Activated CD4-positive, alpha-beta T cell treated with anti-CD3 and anti-CD28 coated beads, Interleukin-2, amount 10 ng/mL, durations not matched to agents 7 days and 5 days (primary cell): ENCODE measurements around the gene SLC7A6. TPM values are rescaled to one million over a fixed set of nuclear protein-coding genes. Genes with fewer than 3 reads are reported as not detected.
"Not testable (repeated sequence)": the region's sequence is repeated elsewhere in the genome, so short reads cannot be mapped to it uniquely, and the experiment has no call there.

ENCODE experiments used
- CTCF ChIA-PET: fragments of 350-600 bp; sonication (Branson Sonifier 250); formaldehyde crosslinking; loops from one replicate; lab custom pipeline; 2021; ENCODE audit warnings: antibody characterized with exemption; lab: Charles Lee
- POLR2A ChIA-PET: fragments of 350-600 bp; sonication (Branson Sonifier 250); formaldehyde crosslinking; loops from one replicate; lab custom pipeline; 2021; ENCODE audit warnings: antibody characterized with exemption; lab: Charles Lee
- DNase-seq: peaks from one replicate; pipeline ENCODE4 v3.0.0-alpha.2; 2020
- H3K27ac Mint-ChIP-seq: one replicate; pipeline ENCODE4 v1.8.0; 2021; ENCODE audit warnings: mild to moderate bottlenecking, moderate library complexity, mixed read lengths
- H3K27me3 Mint-ChIP-seq: one replicate; pipeline ENCODE4 v1.8.0; 2021; ENCODE audit warnings: mixed read lengths
- H3K36me3 Mint-ChIP-seq: one replicate; pipeline ENCODE4 v1.8.0; 2021; ENCODE audit warnings: low read depth, mixed read lengths
- H3K4me1 Mint-ChIP-seq: one replicate; pipeline ENCODE4 v1.8.0; 2021; ENCODE audit warnings: mixed read lengths
- H3K4me3 Mint-ChIP-seq: one replicate; pipeline ENCODE4 v1.8.0; 2021; ENCODE audit warnings: mild to moderate bottlenecking, moderate library complexity, mixed read lengths
- H3K9me3 Mint-ChIP-seq: one replicate; pipeline ENCODE4 v1.8.0; 2021; ENCODE audit warnings: mixed read lengths
- total RNA-seq, 2 experiments: library from RNA; stranded (reverse); gene quantifications; one replicate each; pipeline ENCODE4 v1.2.3, GENCODE V29; 2021

The SLC7A6 gene
- total RNA-seq, 2 experiments from 2014 or later = 116 to 130 TPM

- CTCF ChIA-PET = interaction anchor here (1.2 to 8.9 kb wide), 10 partner anchors 10 to 198 kb away, joined by 3 to 54 read pairs (median 7); partner anchors contain the start of genes PRMT7, SLC7A6 and SLC7A6OS
- H3K4me3 Mint-ChIP-seq = not testable (repeated sequence)
- peaks cover 67% of the 10 kb centered on the region for H3K36me3 Mint-ChIP-seq
Observed at GRCh38 chr16:68288796-68289195, 24.5 kb downstream of the SLC7A6 start.

GRCh38 chr16:68289202-68289601, 24.9 kb downstream of the SLC7A6 start:
- peak overlapping the region; percentile 0 for H3K4me3 Mint-ChIP-seq
- peak overlapping the region; percentile 83 for H3K27ac Mint-ChIP-seq
- H3K4me1 Mint-ChIP-seq = peaks cover 90% of the 10 kb centered on the region
- H3K9me3 Mint-ChIP-seq = no peaks in the 10 kb centered on the region
- ChIA-PET CTCF (interaction anchor here (0.9 to 8.9 kb wide), 8 partner anchors 9 to 39 kb away, joined by 3 to 54 read pairs (median 8); partner anchors contain the start of gene SLC7A6), POLR2A (interaction anchor here (0.7 to 0.8 kb wide), 2 partner anchors 13 to 14 kb away, joined by 3 read pairs; no protein-coding TSS in a partner anchor)
- no peak for DNase-seq
- peaks cover 68% of the 10 kb centered on the region for H3K36me3 Mint-ChIP-seq
- H3K27me3 Mint-ChIP-seq = no peaks in the 10 kb centered on the region

More at GRCh38 chr16:68288796-68289195, 24.5 kb downstream of the SLC7A6 start:
- Mint-ChIP-seq H3K27ac (peak overlapping the region; percentile 83), H3K4me1 (peaks cover 93% of the 10 kb centered on the region)
- not testable (repeated sequence) for H3K27me3 Mint-ChIP-seq, DNase-seq, H3K9me3 Mint-ChIP-seq
- POLR2A ChIA-PET = interaction anchor here (0.7 kb wide), 1 partner anchor 14 kb away, joined by 3 read pairs; no protein-coding TSS in a partner anchor

GRCh38 chr16:68289621-68290329, 25.4 kb downstream of the SLC7A6 start:
- no peaks in the 10 kb centered on the region for H3K9me3 Mint-ChIP-seq
- ChIA-PET CTCF (interaction anchor here (0.9 to 8.9 kb wide), 9 partner anchors 9 to 39 kb away, joined by 3 to 54 read pairs (median 7); partner anchors contain the start of gene SLC7A6), POLR2A (interaction anchor here (0.6 to 0.8 kb wide), 3 partner anchors 14 to 385 kb away, joined by 3 read pairs; no protein-coding TSS in a partner anchor)
- peaks cover 70% of the 10 kb centered on the region for H3K36me3 Mint-ChIP-seq
- DNase-seq = peak; percentile 56
- H3K4me3 Mint-ChIP-seq = peak overlapping the region; percentile 0
- H3K4me1 Mint-ChIP-seq = peaks cover 87% of the 10 kb centered on the region
- no peaks in the 10 kb centered on the region for H3K27me3 Mint-ChIP-seq
- H3K27ac Mint-ChIP-seq = peak overlapping the region; percentile 83

- peaks cover 71% of the 10 kb centered on the region for H3K36me3 Mint-ChIP-seq
- no peak overlapping the region for H3K4me3 Mint-ChIP-seq
- ChIA-PET CTCF (interaction anchor here (0.9 to 8.9 kb wide), 9 partner anchors 10 to 38 kb away, joined by 3 to 54 read pairs (median 7); partner anchors contain the start of gene SLC7A6), POLR2A (interaction anchor here (0.6 kb wide), 1 partner anchor 386 kb away, joined by 3 read pairs; no protein-coding TSS in a partner anchor)
- DNase-seq = no peak
- H3K9me3 Mint-ChIP-seq = no peaks in the 10 kb centered on the region
- peaks cover 80% of the 10 kb centered on the region for H3K4me1 Mint-ChIP-seq
- no peaks in the 10 kb centered on the region for H3K27me3 Mint-ChIP-seq
- peak overlapping the region; percentile 83 for H3K27ac Mint-ChIP-seq
Observed at GRCh38 chr16:68290450-68290849, 26.1 kb downstream of the SLC7A6 start.

GRCh38 chr16:68291227-68291626, 26.9 kb downstream of the SLC7A6 start:
- peak overlapping the region; percentile 11 for H3K4me3 Mint-ChIP-seq
- H3K4me1 Mint-ChIP-seq = peaks cover 73% of the 10 kb centered on the region
- peaks cover 74% of the 10 kb centered on the region for H3K36me3 Mint-ChIP-seq
- peak overlapping the region; percentile 86 for H3K27ac Mint-ChIP-seq
- CTCF ChIA-PET = interaction anchor here (0.9 to 8.9 kb wide), 9 partner anchors 8 to 37 kb away, joined by 3 to 54 read pairs (median 4); partner anchors contain the start of gene SLC7A6
- no peaks in the 10 kb centered on the region for H3K9me3 Mint-ChIP-seq
- DNase-seq = no peak
- POLR2A ChIA-PET = no interaction called here
- H3K27me3 Mint-ChIP-seq = no peaks in the 10 kb centered on the region

- CTCF ChIA-PET = interaction anchor here (0.8 to 5.5 kb wide), 4 partner anchors 9 to 34 kb away, joined by 3 to 46 read pairs (median 6); no protein-coding TSS in a partner anchor
- Mint-ChIP-seq H3K4me1 (peaks cover 64% of the 10 kb centered on the region), H3K36me3 (peaks cover 73% of the 10 kb centered on the region)
Observed at GRCh38 chr16:68292425-68292824, 28.1 kb downstream of the SLC7A6 start.

GRCh38 chr16:68296291-68296690, 32.0 kb downstream of the SLC7A6 start:
- Mint-ChIP-seq H3K9me3 (no peaks in the 10 kb centered on the region), H3K4me3 (no peak overlapping the region), H3K27me3 (no peaks in the 10 kb centered on the region), H3K4me1 (peaks cover 31% of the 10 kb centered on the region), H3K27ac (no peak overlapping the region), H3K36me3 (peaks cover 75% of the 10 kb centered on the region)
- ChIA-PET POLR2A (no interaction called here), CTCF (interaction anchor here (0.6 to 3.8 kb wide), 7 partner anchors 11 to 33 kb away, joined by 3 to 15 read pairs (median 3); partner anchors contain the start of gene SLC7A6)
- no peak for DNase-seq

More at GRCh38 chr16:68292425-68292824, 28.1 kb downstream of the SLC7A6 start:
- DNase-seq = no peak
- POLR2A ChIA-PET = no interaction called here
- no peaks in the 10 kb centered on the region for H3K9me3 Mint-ChIP-seq
- H3K27me3 Mint-ChIP-seq = no peaks in the 10 kb centered on the region
- no peak overlapping the region for H3K4me3 Mint-ChIP-seq
- peak overlapping the region; percentile 86 for H3K27ac Mint-ChIP-seq

- H3K27ac Mint-ChIP-seq = no peak overlapping the region
- no peak for DNase-seq
- ChIA-PET CTCF (interaction anchor here (0.6 to 3.8 kb wide), 8 partner anchors 11 to 33 kb away, joined by 3 to 15 read pairs (median 3); partner anchors contain the start of gene SLC7A6), POLR2A (no interaction called here)
- H3K9me3 Mint-ChIP-seq = no peaks in the 10 kb centered on the region
- H3K36me3 Mint-ChIP-seq = peaks cover 74% of the 10 kb centered on the region
- H3K4me1 Mint-ChIP-seq = peaks cover 29% of the 10 kb centered on the region
- H3K4me3 Mint-ChIP-seq = no peak overlapping the region
- no peaks in the 10 kb centered on the region for H3K27me3 Mint-ChIP-seq
Observed at GRCh38 chr16:68296693-68297092, 32.4 kb downstream of the SLC7A6 start.

- no peak overlapping the region for H3K4me3 Mint-ChIP-seq
- no peak for DNase-seq
- POLR2A ChIA-PET = no interaction called here
- peaks cover 19% of the 10 kb centered on the region for H3K4me1 Mint-ChIP-seq
- CTCF ChIA-PET = interaction anchor here (1.4 kb wide), 1 partner anchor 8 kb away, joined by 3 read pairs; no protein-coding TSS in a partner anchor
- no peak overlapping the region for H3K27ac Mint-ChIP-seq
- no peaks in the 10 kb centered on the region for H3K9me3 Mint-ChIP-seq
- H3K27me3 Mint-ChIP-seq = no peaks in the 10 kb centered on the region
- H3K36me3 Mint-ChIP-seq = peaks cover 72% of the 10 kb centered on the region
Observed at GRCh38 chr16:68297908-68298307, 33.6 kb downstream of the SLC7A6 start.

GRCh38 chr16:68298312-68298711, 34.0 kb downstream of the SLC7A6 start:
- CTCF ChIA-PET = interaction anchor here (0.6 to 2.7 kb wide), 4 partner anchors 9 to 34 kb away, joined by 3 to 14 read pairs (median 6); partner anchors contain the start of gene SLC7A6
- POLR2A ChIA-PET = interaction anchor here (0.6 kb wide), 1 partner anchor 19 kb away, joined by 3 read pairs; no protein-coding TSS in a partner anchor
- H3K4me3 Mint-ChIP-seq = no peak overlapping the region
- no peak for DNase-seq
- H3K9me3 Mint-ChIP-seq = no peaks in the 10 kb centered on the region
- H3K27me3 Mint-ChIP-seq = no peaks in the 10 kb centered on the region
- H3K4me1 Mint-ChIP-seq = peaks cover 18% of the 10 kb centered on the region
- peak overlapping the region; percentile 48 for H3K27ac Mint-ChIP-seq
- peaks cover 72% of the 10 kb centered on the region for H3K36me3 Mint-ChIP-seq

GRCh38 chr16:68298907-68299561, 34.7 kb downstream of the SLC7A6 start:
- POLR2A ChIA-PET = interaction anchor here (0.6 kb wide), 1 partner anchor 20 kb away, joined by 3 read pairs; no protein-coding TSS in a partner anchor
- Mint-ChIP-seq H3K36me3 (peaks cover 75% of the 10 kb centered on the region), H3K27me3 (no peaks in the 10 kb centered on the region)

More at GRCh38 chr16:68298907-68299561, 34.7 kb downstream of the SLC7A6 start:
- Mint-ChIP-seq H3K27ac (no peak overlapping the region), H3K4me3 (no peak overlapping the region), H3K4me1 (peaks cover 14% of the 10 kb centered on the region), H3K9me3 (no peaks in the 10 kb centered on the region)
- CTCF ChIA-PET = interaction anchor here (0.6 to 2.7 kb wide), 6 partner anchors 9 to 35 kb away, joined by 3 to 14 read pairs (median 4); partner anchors contain the start of gene SLC7A6
- no peak for DNase-seq
